Measurements from ENCODE around the gene PEF1. TPM values are rescaled to one million over a fixed set of nuclear protein-coding genes. Genes with fewer than 3 reads are reported as not detected.

PEF1 gene
- total RNA-seq, 1 donor from 2014 or later: 42.8 TPM

- Mint-ChIP-seq H3K9me3 (ENCODE audit: low read depth) (no peaks in the 10 kb centered on the region), H3K4me3 (ENCODE audit: low read depth) (no peak overlapping the region), H3K27me3 (no peaks in the 10 kb centered on the region), H3K36me3 (ENCODE audit: insufficient read depth) (no peaks in the 10 kb centered on the region), H3K4me1 (ENCODE audit: low read depth) (peaks cover 16% of the 10 kb centered on the region), H3K27ac (no peak overlapping the region)
- TF ChIP-seq CTCF (IDR thresholded peaks at IDR 0.05; ENCODE audit: unreplicated experiment): no peak
- no peak for DNase-seq (ENCODE audit: low spot score, unreplicated experiment)
Observed at GRCh38 chr1:31642897-31643296, 1.8 kb downstream of the PEF1 start.

GRCh38 chr1:31642366-31642765 lies 2.3 kb downstream of the PEF1 start:
- TF ChIP-seq CTCF (IDR thresholded peaks at IDR 0.05; ENCODE audit: unreplicated experiment): no peak
- Mint-ChIP-seq H3K27ac (no peak overlapping the region), H3K36me3 (ENCODE audit: insufficient read depth) (no peaks in the 10 kb centered on the region), H3K9me3 (ENCODE audit: low read depth) (no peaks in the 10 kb centered on the region), H3K4me3 (ENCODE audit: low read depth) (no peak overlapping the region), H3K27me3 (no peaks in the 10 kb centered on the region), H3K4me1 (ENCODE audit: low read depth) (peaks cover 16% of the 10 kb centered on the region)
- no peak for DNase-seq (ENCODE audit: low spot score, unreplicated experiment)

DNA sequence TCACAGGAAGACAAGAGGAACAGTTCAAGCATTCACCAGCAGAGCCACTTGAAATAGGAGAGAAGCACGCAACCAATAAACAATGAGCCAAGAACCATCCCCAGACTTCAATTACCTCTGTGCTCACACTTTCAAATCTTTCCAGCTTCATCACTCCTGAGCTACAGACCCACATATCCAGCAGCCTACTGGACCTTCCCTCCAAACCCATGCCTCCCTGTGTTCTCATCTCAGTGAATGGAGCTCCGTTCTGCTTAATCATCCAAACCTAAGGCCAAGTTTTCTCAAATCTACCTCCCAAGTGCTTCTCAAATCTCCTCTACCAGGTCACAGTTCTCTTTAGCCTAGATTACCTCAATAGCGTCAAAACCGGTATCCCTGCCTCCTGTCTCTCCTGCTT lies 3.7 kb downstream of the PEF1 start:
- peaks cover 16% of the 10 kb centered on the region for H3K4me1 Mint-ChIP-seq (ENCODE audit: low read depth)
- H3K4me3 Mint-ChIP-seq (ENCODE audit: low read depth): no peak overlapping the region
- H3K27me3 Mint-ChIP-seq: no peaks in the 10 kb centered on the region
- H3K27ac Mint-ChIP-seq: no peak overlapping the region
- no peaks in the 10 kb centered on the region for H3K36me3 Mint-ChIP-seq (ENCODE audit: insufficient read depth)
- no peak for DNase-seq (ENCODE audit: low spot score, unreplicated experiment)
- no peaks in the 10 kb centered on the region for H3K9me3 Mint-ChIP-seq (ENCODE audit: low read depth)
- no peak for TF ChIP-seq CTCF (IDR thresholded peaks at IDR 0.05; ENCODE audit: unreplicated experiment)

DNA sequence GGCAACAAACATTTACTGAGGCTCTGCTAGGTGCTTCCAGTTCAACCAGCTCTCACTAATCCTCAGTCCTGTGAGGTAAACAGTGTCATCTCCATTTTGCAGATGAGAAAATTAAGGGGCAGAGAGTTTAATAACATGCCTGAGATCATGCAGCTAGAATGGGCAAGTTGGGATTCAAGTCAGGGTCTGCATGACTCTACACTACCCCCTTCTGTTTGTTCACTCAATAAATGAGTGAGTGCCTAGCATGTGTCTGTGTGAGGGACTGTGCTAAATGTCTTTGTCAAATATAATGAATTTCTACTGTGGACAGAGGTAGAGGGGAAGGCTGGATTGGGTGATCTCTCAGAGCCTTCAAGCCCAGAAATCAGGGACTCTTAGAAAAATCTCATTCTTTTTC lies 4.5 kb downstream of the PEF1 start:
- DNase-seq (ENCODE audit: low spot score, unreplicated experiment): no peak
- Mint-ChIP-seq H3K4me1 (ENCODE audit: low read depth) (peaks cover 13% of the 10 kb centered on the region), H3K9me3 (ENCODE audit: low read depth) (no peaks in the 10 kb centered on the region), H3K27me3 (no peaks in the 10 kb centered on the region), H3K4me3 (ENCODE audit: low read depth) (no peak overlapping the region), H3K27ac (no peak overlapping the region), H3K36me3 (ENCODE audit: insufficient read depth) (no peaks in the 10 kb centered on the region)
- no peak for TF ChIP-seq CTCF (IDR thresholded peaks at IDR 0.05; ENCODE audit: unreplicated experiment)

DNA sequence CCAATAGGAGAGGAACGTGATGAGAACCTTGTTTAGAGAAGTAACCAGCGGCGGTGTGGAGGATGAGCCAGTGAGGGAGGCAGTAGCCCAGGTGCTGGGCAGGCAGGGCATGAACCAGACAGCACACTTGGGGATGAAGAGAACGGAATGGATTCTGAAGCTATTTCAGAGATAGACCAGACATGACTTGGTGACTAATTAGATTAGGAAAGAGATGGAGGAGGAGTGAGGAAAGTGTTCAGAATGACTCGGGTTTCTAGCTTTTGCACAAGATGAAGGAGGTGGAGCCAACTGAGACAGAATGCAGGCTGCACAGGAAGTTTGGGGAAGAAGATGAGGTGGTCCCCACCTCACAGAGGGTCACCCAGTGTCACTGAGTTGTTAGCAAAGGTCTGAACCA lies 5.1 kb downstream of the PEF1 start:
- Mint-ChIP-seq H3K9me3 (ENCODE audit: low read depth) (no peaks in the 10 kb centered on the region), H3K27me3 (no peaks in the 10 kb centered on the region), H3K4me1 (ENCODE audit: low read depth) (peaks cover 10% of the 10 kb centered on the region), H3K36me3 (ENCODE audit: insufficient read depth) (no peaks in the 10 kb centered on the region), H3K4me3 (ENCODE audit: low read depth) (no peak overlapping the region), H3K27ac (no peak overlapping the region)
- TF ChIP-seq CTCF (IDR thresholded peaks at IDR 0.05; ENCODE audit: unreplicated experiment): no peak
- no peak for DNase-seq (ENCODE audit: low spot score, unreplicated experiment)

Measured in progenitor cell of endocrine pancreas (in vitro differentiated cells).